H7 (cell line): ENCODE measurements around the gene CHKA. TPM values are rescaled to one million over a fixed set of nuclear protein-coding genes. Genes with fewer than 3 reads are reported as not detected.

ENCODE experiments used
- DNase-seq: peaks from one replicate; pipeline ENCODE4 v3.0.0; 2012
- H3K27me3 ChIP-seq: 2 replicates; pipeline ENCODE4 v1.6.0; 2011; ENCODE audit warnings: mild to moderate bottlenecking, low read length; ENCODE audit not compliant: control insufficient read depth, insufficient read depth
- H3K36me3 ChIP-seq: replicated peaks from 2 replicates; pipeline ENCODE4 v1.5.1; 2011; ENCODE audit warnings: low read length; ENCODE audit not compliant: control insufficient read depth, insufficient read depth
- H3K4me3 ChIP-seq: 2 replicates; pipeline ENCODE4 v1.5.1; 2011; ENCODE audit warnings: low read depth, mild to moderate bottlenecking, control low read depth, low read length, moderate library complexity; ENCODE audit not compliant: insufficient read depth
- total RNA-seq: library from RNA; depleted of rRNA; stranded (reverse); fragments of >200 nt; shearing (Covaris generic); gene quantifications from 2 replicates; pipeline ENCODE4 v1.2.3, GENCODE V29; 2014

Gene CHKA
- total RNA-seq, 1 experiment from 2014 or later, result 28.4 TPM

DNA sequence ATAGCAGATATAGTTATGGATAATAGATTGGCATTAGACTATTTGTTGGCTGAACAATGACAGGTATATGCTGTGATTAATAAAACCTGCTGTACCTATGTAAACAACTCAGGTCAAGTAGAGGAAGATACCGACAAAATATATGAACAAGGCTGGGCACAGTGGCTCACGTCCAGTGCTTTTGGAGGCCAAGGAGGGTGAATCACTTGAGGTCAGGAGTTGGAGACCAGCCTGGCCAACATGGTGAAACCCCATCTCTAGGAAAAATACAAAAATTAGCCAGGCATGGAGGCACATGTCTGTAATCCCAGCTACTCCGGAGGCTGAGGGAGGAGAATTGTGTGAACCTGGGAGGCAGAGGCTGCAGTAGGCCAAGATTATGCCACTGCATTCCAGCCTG is 14.0 kb upstream of the CHKA start:
- DNase-seq, result no peak
- H3K36me3 ChIP-seq, result no peaks in the 10 kb centered on the region
- no peaks in the 10 kb centered on the region for H3K27me3 ChIP-seq
- no peak overlapping the region for H3K4me3 ChIP-seq

GRCh38 chr11:68133761-68134160 is 12.6 kb upstream of the CHKA start:
- no peaks in the 10 kb centered on the region for H3K27me3 ChIP-seq
- no peaks in the 10 kb centered on the region for H3K36me3 ChIP-seq
- DNase-seq, result no peak
- H3K4me3 ChIP-seq, result no peak overlapping the region

DNA sequence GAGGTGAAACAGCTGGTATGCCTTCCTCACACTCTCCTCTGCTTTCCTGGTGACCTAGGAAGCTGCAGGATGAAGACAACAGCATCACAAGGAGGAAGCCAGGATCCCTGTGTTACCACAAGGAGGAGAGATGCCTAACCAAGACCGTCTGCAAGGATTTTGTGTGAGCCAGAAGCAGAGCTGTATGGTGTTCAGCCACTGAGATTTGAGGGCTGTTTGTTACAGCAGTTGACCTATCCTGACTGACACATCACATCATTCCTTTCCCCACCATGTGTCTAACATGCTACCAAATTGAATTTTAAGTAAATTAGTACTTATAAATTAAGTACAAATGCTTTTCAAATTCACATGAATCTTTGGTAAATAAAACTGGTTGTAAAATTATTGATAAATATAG is 8.9 kb upstream of the CHKA start:
- Histone ChIP-seq H3K27me3 (no peaks in the 10 kb centered on the region), H3K4me3 (no peak overlapping the region), H3K36me3 (no peaks in the 10 kb centered on the region)
- DNase-seq, result no peak

- Histone ChIP-seq H3K36me3 (no peaks in the 10 kb centered on the region), H3K4me3 (peak overlapping the region; percentile 26), H3K27me3 (no peaks in the 10 kb centered on the region)
- peak; percentile 73 for DNase-seq
Observed at GRCh38 chr11:68128682-68129327, 7.6 kb upstream of the CHKA start.

GRCh38 chr11:68127714-68128681 is 6.8 kb upstream of the CHKA start:
- DNase-seq, result peak; percentile 99
- peak overlapping the region; percentile 26 for H3K4me3 ChIP-seq
- no peaks in the 10 kb centered on the region for H3K36me3 ChIP-seq
- H3K27me3 ChIP-seq, result no peaks in the 10 kb centered on the region

DNA sequence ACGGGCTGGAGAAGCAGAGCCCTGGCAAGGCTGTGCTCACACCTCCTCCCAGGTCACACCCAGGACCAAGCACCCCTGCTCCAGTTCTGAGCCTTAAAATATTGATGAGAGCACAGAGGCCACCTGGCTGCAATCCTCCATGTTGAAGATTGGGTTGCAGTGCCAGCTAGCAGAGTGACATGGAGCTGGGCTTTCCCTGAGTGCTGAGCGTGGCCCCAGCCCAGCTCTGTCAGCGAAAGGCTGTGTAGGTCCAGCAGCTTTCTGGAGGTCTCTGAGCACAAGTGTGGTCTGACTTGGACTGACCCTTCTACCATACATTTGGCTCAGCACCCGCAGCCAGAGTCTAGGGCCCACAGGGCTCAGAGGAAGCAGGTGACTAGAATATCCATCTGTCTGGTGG is 4.0 kb upstream of the CHKA start:
- no peak overlapping the region for H3K4me3 ChIP-seq
- no peaks in the 10 kb centered on the region for H3K27me3 ChIP-seq
- DNase-seq, result no peak
- no peaks in the 10 kb centered on the region for H3K36me3 ChIP-seq

DNA sequence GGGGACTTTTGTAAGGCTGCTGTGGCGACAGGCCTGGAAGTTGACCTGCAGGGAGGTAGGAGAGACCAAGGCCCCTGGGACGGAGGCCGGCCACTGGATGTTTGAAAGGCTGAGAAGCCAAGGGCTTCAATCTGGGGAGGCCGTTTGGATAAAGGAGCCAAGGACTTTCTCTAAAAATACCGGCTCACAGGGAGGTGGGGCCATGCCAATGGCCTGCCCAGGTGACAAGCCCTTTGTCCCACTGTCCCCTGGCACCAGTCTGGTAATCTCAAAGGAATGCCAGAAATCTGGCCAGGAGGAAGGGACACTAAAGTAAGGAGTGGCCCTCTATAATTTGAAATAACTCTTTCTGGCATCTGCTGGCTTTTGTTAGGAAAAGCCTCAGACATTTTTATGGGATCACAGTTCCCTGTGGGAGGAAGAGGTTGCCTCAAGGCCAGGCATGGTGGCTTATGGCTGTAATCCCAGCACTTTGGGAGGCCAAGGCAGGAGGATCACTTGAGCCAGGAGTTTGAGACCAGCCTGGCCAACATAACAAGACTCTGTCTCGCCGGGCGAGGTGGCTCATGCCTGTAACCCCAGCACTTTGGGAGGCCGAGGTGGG is 1.9 kb upstream of the CHKA start:
- Histone ChIP-seq H3K4me3 (no peak overlapping the region), H3K36me3 (no peaks in the 10 kb centered on the region), H3K27me3 (no peaks in the 10 kb centered on the region)
- DNase-seq, result no peak

DNA sequence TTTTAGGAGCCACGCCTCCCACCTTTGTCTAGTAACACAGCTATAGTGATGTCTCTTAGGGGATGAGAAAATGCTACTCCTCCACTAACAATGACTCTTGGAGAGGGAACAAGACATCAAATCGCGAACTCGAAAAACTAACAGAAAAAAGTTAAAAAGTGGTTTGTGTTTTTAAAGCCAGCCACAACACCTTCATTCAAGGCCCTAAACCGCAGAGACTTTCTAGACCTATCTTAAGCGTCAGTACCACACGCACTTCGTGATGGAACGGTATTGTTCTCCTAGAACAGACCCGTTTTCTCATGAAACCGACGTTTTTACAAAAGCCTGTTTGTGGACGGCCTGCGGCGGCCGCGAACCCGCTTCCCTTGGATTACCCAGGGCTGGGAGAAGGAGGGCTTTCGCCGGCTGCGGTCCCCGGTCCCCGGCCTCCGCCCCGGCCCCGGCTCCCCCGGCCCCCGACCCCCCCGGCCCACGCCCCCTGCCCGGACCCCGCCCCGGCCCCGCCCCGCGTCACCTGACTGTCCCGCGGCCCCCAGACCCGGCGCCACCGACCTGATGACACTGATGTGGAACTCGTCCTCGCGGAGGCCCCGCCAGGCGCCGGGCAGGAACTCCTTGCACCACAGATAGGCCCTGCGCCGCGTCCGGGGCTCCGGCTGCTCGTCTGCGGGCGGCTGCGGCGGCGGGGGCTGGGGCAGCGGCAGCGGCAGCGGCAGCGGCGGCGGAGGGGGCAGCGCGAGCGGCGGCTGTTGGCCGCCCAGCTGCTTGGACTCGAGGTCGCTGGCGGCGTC is 718 bp downstream of the CHKA start:
- no peaks in the 10 kb centered on the region for H3K27me3 ChIP-seq
- peak overlapping the region; percentile 80 for H3K4me3 ChIP-seq
- H3K36me3 ChIP-seq, result no peaks in the 10 kb centered on the region
- peak; percentile 90 for DNase-seq

- no peak overlapping the region for H3K4me3 ChIP-seq
Observed at GRCh38 chr11:68118706-68119448, 2.3 kb downstream of the CHKA start.

GRCh38 chr11:68117853-68118470 is 3.2 kb downstream of the CHKA start:
- DNase-seq, result peak; percentile 48
- H3K36me3 ChIP-seq, result no peaks in the 10 kb centered on the region
- H3K4me3 ChIP-seq, result no peak overlapping the region
- H3K27me3 ChIP-seq, result no peaks in the 10 kb centered on the region

More at GRCh38 chr11:68118706-68119448, 2.3 kb downstream of the CHKA start:
- no peaks in the 10 kb centered on the region for H3K36me3 ChIP-seq
- no peaks in the 10 kb centered on the region for H3K27me3 ChIP-seq
- DNase-seq, result no peak

DNA sequence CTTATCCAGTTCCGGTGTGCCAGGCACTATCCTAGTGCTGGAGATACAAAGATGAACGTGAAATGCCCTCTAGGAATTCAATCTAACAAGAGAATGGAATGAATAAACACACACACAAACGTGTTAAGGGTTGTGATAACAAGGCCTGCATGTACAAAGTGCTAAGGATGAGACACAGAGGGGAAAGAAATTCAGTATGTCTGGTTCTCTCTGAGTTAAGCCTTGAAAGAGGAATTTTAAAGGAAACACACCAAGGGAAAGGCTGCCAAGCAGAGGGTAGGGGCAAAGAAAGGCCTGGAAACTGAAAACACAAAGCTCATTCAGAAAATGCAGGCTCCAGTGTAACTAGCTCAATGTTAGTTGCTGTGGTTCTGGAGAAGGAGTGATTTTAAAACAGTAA is 4.2 kb downstream of the CHKA start:
- Histone ChIP-seq H3K4me3 (no peak overlapping the region), H3K27me3 (no peaks in the 10 kb centered on the region), H3K36me3 (no peaks in the 10 kb centered on the region)
- no peak for DNase-seq

DNA sequence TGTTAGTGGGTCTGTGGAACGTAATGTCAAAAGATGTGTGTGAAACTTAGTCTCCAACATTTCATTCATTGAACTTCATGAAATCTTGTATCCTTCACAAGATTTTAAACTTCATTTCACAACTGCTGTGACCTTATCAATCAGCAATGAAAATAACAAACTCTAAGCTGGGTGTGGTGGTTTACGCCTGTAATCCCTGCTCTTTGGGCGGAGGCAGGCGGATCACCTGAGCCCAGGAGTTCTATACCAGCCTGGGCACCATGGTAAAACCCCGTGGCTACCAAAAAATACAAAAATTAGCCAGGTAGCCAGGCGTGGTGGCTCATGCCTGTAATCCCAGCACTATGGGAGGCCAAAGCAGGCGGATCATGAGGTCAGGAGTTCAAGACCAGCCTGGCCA is 5.1 kb downstream of the CHKA start:
- no peak overlapping the region for H3K4me3 ChIP-seq
- no peak for DNase-seq

DNA sequence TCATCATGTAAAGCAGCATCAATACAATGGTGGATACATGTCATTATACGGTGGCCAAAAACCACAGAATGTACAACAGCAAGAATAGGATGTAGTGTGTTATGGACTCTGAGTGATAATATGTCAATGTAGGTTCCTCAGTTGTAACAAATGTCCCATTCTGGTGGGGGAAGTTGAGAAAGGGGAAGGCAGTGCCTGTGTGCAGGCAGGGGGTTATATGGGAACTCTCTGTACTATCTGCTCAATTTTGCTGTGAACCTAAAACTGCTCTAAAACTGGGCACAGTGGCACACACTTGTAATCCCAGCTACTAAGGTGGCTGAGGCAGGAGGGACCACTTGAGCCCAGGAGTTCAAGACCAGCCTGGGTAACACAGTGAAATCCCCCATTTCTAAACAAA is 5.9 kb downstream of the CHKA start:
- no peak for DNase-seq
- Histone ChIP-seq H3K36me3 (no peaks in the 10 kb centered on the region), H3K27me3 (no peaks in the 10 kb centered on the region), H3K4me3 (no peak overlapping the region)

More for the DNA sequence above, 5.1 kb downstream of the CHKA start:
- H3K27me3 ChIP-seq, result no peaks in the 10 kb centered on the region
- no peaks in the 10 kb centered on the region for H3K36me3 ChIP-seq
